Breast epithelium (tissue), 4 donors: Measurements from ENCODE around the gene HSDL1. TPM values are rescaled to one million over a fixed set of nuclear protein-coding genes. Genes with fewer than 3 reads are reported as not detected.

ENCODE experiments used
- DNase-seq, 2 donors: peaks; one replicate each; pipeline ENCODE4 v3.0.0-alpha.2; 2019; ENCODE audit warnings: low spot score in 2 of 2
- H3K27ac ChIP-seq, 2 donors: fragments of 200-600 bp; sonication (generic) in 1 of 2; one replicate each; pipeline ENCODE4 v1.5.1; 2016 to 2019; ENCODE audit warnings: mild to moderate bottlenecking in 1 of 2
- H3K27me3 ChIP-seq, 2 donors: fragments of 200-600 bp; sonication (generic) in 1 of 2; one replicate each; pipeline versions ENCODE4 v1.5.1 to v1.6.0; 2017 to 2019; ENCODE audit warnings: control low read depth in 1 of 2, mild to moderate bottlenecking in 1 of 2
- H3K36me3 ChIP-seq: fragments of 200-600 bp; one replicate; pipeline ENCODE4 v1.5.1; 2019
- H3K4me1 ChIP-seq, 2 donors: fragments of 200-600 bp; sonication (generic); one replicate each; pipeline ENCODE4 v1.5.1; 2016 to 2019; ENCODE audit warnings: control low read depth in 1 of 2
- H3K4me3 ChIP-seq, 3 donors: fragments of 200-600 bp; sonication (generic); 1 replicate in 2 of 3; 2 replicates in 1 of 3; pipeline ENCODE4 v1.5.1; 2016 to 2019; ENCODE audit warnings: mild to moderate bottlenecking in 3 of 3, moderate library complexity in 2 of 3
- H3K9me3 ChIP-seq, 2 donors: fragments of 200-600 bp; sonication (generic) in 1 of 2; one replicate each; pipeline ENCODE4 v1.5.1; 2016 to 2019; ENCODE audit warnings: control low read depth in 1 of 2
- POLR2A ChIP-seq: fragments of 450-650 bp; IDR thresholded peaks from one replicate; pipeline ENCODE4 v1.6.1; 2016; ENCODE audit warnings: antibody characterized with exemption, mild to moderate bottlenecking, moderate library complexity
- POLR2AphosphoS5 ChIP-seq, 3 donors: sonication (generic); formaldehyde crosslinking; IDR thresholded peaks; one replicate each; pipeline ENCODE4 v1.6.1; 2017; ENCODE audit warnings: antibody characterized with exemption in 3 of 3
- intact Hi-C: fragments of 100-400 bp; cut with DNase I; formaldehyde crosslinking; loops from one replicate; pipeline ENCODE4 v1.15.1; 2023; ENCODE audit warnings: low total_unique reads
- total RNA-seq, 3 donors: library from RNA; depleted of rRNA; stranded (reverse); fragments of >200 nt; gene quantifications; one replicate each; pipeline ENCODE4 v1.1.0, GENCODE V29; 2016
- TF ChIP-seq, protein P1 (sequence below), 3 donors: fragments of 450-650 bp; IDR thresholded peaks; one replicate each; pipeline ENCODE4 v1.5.1; 2016 to 2017; ENCODE audit warnings: antibody characterized with exemption in 3 of 3, mild to moderate bottlenecking in 3 of 3, moderate library complexity in 3 of 3

The HSDL1 gene
- total RNA-seq, 3 donors from 2014 or later: 17.0 to 25.8 (median 21.0) TPM

DNA sequence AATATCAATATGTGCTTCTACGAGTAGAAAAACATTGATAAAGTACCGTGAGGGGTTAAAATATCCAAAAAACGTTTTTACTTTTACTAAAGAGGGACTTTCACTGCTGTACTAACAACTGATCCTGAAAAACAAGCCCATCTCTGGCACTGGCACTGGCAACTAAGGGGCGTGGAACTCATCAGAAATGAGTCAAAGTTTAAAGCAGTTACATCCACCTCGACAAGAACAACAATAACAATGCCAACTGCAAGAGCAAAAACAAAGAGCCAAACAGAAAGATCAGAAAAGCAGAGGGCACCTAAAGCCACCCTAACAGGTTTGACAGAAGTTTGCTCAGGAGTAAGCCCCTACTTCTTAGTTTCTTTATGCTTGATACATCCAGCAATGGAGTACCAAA is 41.3 kb downstream of the HSDL1 start:
- Histone ChIP-seq H3K36me3 (no peaks in the 10 kb centered on the region), H3K4me1 (no peaks in the 10 kb centered on the region), H3K4me3 (no peak overlapping the region), H3K9me3 (no peaks in the 10 kb centered on the region), H3K27me3 (no peaks in the 10 kb centered on the region), H3K27ac (peak overlapping the region; percentile 20 to 58)
- TF ChIP-seq POLR2AphosphoS5 (IDR thresholded peaks at IDR 0.05) (no peak), POLR2A (no peak)
- TF ChIP-seq, protein P1, sequence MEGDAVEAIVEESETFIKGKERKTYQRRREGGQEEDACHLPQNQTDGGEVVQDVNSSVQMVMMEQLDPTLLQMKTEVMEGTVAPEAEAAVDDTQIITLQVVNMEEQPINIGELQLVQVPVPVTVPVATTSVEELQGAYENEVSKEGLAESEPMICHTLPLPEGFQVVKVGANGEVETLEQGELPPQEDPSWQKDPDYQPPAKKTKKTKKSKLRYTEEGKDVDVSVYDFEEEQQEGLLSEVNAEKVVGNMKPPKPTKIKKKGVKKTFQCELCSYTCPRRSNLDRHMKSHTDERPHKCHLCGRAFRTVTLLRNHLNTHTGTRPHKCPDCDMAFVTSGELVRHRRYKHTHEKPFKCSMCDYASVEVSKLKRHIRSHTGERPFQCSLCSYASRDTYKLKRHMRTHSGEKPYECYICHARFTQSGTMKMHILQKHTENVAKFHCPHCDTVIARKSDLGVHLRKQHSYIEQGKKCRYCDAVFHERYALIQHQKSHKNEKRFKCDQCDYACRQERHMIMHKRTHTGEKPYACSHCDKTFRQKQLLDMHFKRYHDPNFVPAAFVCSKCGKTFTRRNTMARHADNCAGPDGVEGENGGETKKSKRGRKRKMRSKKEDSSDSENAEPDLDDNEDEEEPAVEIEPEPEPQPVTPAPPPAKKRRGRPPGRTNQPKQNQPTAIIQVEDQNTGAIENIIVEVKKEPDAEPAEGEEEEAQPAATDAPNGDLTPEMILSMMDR (IDR thresholded peaks at IDR 0.05): no peak
- no peak for DNase-seq
- intact Hi-C loops: no loop called here

DNA sequence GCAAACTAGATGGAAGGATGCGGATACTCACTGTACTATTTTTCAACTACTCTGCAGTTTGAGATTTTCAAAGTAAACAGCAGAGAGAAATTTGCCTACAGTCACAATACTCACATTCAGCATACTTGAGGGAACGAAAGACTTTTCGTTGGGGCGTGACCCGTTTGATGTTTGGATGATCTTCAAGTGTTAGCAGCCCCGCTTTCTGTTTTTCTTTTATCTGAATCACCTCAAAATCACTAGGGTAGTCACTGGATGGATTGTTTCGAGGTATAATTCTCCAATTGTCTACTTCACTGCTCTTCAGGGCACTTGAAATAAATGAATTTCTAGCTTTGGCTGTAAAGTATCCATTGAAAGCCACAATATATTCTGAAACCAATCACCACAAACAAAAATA is 46.0 kb downstream of the HSDL1 start:
- no peak for DNase-seq
- Histone ChIP-seq H3K27me3 (no peaks in the 10 kb centered on the region), H3K9me3 (no peaks in the 10 kb centered on the region), H3K4me3 (no peak overlapping the region), H3K27ac (peak overlapping the region; percentile 64 to 80), H3K36me3 (peaks cover 3% of the 10 kb centered on the region), H3K4me1 (no peaks in the 10 kb centered on the region)
- intact Hi-C loops: loop anchor here (2.0 kb wide), 1 partner anchor 42 kb away; no protein-coding TSS in a partner anchor
- TF ChIP-seq, protein P1 (IDR thresholded peaks at IDR 0.05): no peak
- TF ChIP-seq POLR2A (no peak), POLR2AphosphoS5 (IDR thresholded peaks at IDR 0.05) (no peak)

DNA sequence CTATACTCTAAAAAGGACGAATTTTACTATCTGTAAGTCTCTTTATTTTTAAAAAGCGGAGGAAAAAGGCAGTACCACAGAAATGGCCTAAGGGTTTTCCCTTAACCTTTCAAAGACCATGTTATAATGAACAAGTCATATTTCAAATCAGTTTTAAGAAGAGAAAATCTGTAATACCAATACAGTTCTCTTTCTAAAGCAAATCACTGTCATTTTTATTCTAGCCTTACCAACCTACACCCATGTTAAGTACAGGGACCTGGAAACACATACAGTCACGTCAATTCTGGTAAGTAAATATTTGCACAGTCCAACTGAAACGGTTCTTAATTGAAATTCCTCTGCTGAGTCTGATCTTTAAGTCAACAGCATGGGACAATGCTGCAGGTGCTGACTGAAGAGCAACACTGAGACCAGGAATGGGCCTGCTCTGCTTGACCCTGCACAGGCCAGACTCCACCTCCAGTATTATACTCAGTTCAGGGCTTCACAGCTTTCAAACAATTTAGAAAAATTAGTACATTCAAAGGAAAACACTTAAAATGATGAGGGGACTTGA is 48.5 kb downstream of the HSDL1 start:
- Histone ChIP-seq H3K27ac (peak overlapping the region; percentile 64 to 80), H3K36me3 (peaks cover 13% of the 10 kb centered on the region), H3K27me3 (no peaks in the 10 kb centered on the region), H3K4me1 (no peaks in the 10 kb centered on the region), H3K4me3 (no peak overlapping the region), H3K9me3 (no peaks in the 10 kb centered on the region)
- intact Hi-C loops: no loop called here
- TF ChIP-seq, protein P1 (IDR thresholded peaks at IDR 0.05): no peak
- TF ChIP-seq POLR2AphosphoS5 (IDR thresholded peaks at IDR 0.05): peak in 1 of 3 donors; percentile 41
- no peak for DNase-seq

DNA sequence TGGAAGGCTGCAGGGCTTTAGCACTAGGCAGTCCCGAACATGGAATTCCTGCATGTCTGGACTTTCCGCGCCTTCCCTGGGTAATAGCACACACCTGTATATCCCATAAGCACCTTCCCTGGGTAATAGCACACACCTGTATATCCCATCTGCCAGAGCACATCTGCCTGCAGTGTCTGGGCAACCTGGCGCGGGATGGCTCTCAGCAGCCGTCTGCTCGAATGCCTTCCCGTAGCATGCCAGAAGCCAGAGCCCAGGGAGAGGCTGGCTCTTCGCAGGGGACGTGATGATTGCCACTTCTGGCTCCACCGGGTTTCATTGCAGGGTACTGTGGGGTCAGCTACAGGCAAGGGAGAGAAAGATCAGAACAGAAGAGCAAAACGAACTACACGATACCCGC is 49.5 kb downstream of the HSDL1 start:
- no peaks in the 10 kb centered on the region for H3K27me3 ChIP-seq
- no peak overlapping the region for H3K4me3 ChIP-seq
- no peak for DNase-seq
- H3K9me3 ChIP-seq: no peaks in the 10 kb centered on the region
- TF ChIP-seq POLR2AphosphoS5 (IDR thresholded peaks at IDR 0.05) (no peak), POLR2A (no peak)
- TF ChIP-seq, protein P1 (IDR thresholded peaks at IDR 0.05): no peak
- peaks cover 13% of the 10 kb centered on the region for H3K36me3 ChIP-seq
- peak overlapping the region; percentile 77 to 80 for H3K27ac ChIP-seq
- no peaks in the 10 kb centered on the region for H3K4me1 ChIP-seq
- intact Hi-C loops: no loop called here

DNA sequence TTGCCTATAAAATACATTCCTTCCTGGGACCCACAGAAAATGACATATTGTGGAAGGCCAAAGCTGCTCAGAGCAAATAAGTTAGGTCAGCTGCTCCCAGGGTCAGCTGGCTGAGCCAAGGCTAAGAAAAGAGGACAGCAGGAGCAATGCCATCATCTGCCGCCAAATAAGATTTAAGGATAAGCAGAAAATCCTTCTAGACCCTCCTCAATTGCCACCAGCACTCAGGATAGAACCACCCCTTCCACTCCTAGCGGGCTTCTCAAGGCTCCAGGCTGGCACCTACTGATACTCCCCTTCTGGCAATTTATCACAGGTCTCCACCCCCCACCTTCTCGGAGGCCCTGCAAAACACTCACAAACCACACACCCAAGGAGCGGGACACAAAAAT is 51.1 kb downstream of the HSDL1 start:
- H3K36me3 ChIP-seq: peaks cover 13% of the 10 kb centered on the region
- no peaks in the 10 kb centered on the region for H3K4me1 ChIP-seq
- H3K4me3 ChIP-seq: no peak overlapping the region
- no peaks in the 10 kb centered on the region for H3K9me3 ChIP-seq
- peak overlapping the region in 1 of 2 donors; percentile 41 for H3K27ac ChIP-seq
- TF ChIP-seq POLR2AphosphoS5 (IDR thresholded peaks at IDR 0.05): no peak
- TF ChIP-seq, protein P1 (IDR thresholded peaks at IDR 0.05): no peak
- no peak for TF ChIP-seq POLR2A
- intact Hi-C loops: no loop called here
- no peaks in the 10 kb centered on the region for H3K27me3 ChIP-seq
- no peak for DNase-seq
